ENCODE measurements around the gene MRPS18B.

DNA sequence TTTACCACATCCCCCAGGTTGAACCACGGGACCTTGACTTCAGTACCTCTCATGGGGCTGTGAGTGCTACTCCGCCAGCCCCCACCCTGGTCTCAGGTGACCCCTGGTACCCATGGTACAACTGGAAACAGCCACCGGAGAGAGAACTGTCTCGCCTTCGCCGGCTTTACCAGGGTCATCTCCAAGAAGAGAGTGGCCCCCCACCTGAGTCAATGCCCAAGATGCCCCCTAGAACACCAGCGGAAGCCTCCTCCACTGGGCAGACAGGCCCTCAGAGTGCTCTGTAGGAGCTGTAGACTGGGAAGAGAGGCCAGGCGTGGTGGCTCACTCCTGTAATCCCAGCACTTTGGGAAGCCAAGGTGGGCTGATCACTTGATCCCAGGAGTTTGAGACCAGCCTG lies 7.9 kb downstream of the MRPS18B start:
- no peak for TF ChIP-seq POLR2A (IDR thresholded peaks at IDR 0.05)
- TF ChIP-seq, protein P1, sequence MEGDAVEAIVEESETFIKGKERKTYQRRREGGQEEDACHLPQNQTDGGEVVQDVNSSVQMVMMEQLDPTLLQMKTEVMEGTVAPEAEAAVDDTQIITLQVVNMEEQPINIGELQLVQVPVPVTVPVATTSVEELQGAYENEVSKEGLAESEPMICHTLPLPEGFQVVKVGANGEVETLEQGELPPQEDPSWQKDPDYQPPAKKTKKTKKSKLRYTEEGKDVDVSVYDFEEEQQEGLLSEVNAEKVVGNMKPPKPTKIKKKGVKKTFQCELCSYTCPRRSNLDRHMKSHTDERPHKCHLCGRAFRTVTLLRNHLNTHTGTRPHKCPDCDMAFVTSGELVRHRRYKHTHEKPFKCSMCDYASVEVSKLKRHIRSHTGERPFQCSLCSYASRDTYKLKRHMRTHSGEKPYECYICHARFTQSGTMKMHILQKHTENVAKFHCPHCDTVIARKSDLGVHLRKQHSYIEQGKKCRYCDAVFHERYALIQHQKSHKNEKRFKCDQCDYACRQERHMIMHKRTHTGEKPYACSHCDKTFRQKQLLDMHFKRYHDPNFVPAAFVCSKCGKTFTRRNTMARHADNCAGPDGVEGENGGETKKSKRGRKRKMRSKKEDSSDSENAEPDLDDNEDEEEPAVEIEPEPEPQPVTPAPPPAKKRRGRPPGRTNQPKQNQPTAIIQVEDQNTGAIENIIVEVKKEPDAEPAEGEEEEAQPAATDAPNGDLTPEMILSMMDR (IDR thresholded peaks at IDR 0.05), result no peak
- TF ChIP-seq POLR2AphosphoS5 (IDR thresholded peaks at IDR 0.05), result no peak

Measured in upper lobe of left lung (tissue), 4 donors.